Heart left ventricle (tissue), 13 donors: Measurements from ENCODE around the gene THAP4.

Experiments
- POLR2A ChIP-seq, 2 donors: fragments of 450-650 bp; IDR thresholded peaks; one replicate each; pipeline ENCODE4 v1.6.1; 2017; ENCODE audit warnings: antibody characterized with exemption in 2 of 2, mild to moderate bottlenecking in 2 of 2, moderate library complexity in 2 of 2
- TF ChIP-seq, protein P1 (sequence below), 12 donors: fragments of 200-600 bp; sonication (generic) in 4 of 12; IDR thresholded peaks; one replicate each; pipeline versions ENCODE4 v1.5.0 to v1.8.0; 2018 to 2022; ENCODE audit warnings: antibody characterized with exemption in 12 of 12, mild to moderate bottlenecking in 5 of 12
- donor health status: ischemic (EF 13 %, LVEDD 7.1; RV severe dilation, severe dysfunction).
- donor health status: DM: no; HTN: yes; CAD: no.
- donor health status: DM: no; HTN: no; CAD: no.
- donor health status: ischemic (EF 25% LVEDD 6.9; RV normal size, moderate dysfunction).
- donor health status: ischemic (EF 25% LVEDD 5.7; RV mildly dilated, moderate dysfunction).
- donor health status: ischemic (EF 35%, LVEDD 5.7; RV mildly dilated, moderate dysfunction).
- donor health status: nonischemic (EF 11% LVEDD 7.7; RV severe dilation, severe dysfunction).
- donor health status: DM: yes; HTN: yes; CAD: no.
- donor health status: PGD.
- donor health status: ischemic (EF 29% LVEDD 5.4; RV normal size, mild dysfunction).
- donor health status: nonischemic (EF 23%, LVEDD 6.1; RV moderate dilation, normal function).

DNA sequence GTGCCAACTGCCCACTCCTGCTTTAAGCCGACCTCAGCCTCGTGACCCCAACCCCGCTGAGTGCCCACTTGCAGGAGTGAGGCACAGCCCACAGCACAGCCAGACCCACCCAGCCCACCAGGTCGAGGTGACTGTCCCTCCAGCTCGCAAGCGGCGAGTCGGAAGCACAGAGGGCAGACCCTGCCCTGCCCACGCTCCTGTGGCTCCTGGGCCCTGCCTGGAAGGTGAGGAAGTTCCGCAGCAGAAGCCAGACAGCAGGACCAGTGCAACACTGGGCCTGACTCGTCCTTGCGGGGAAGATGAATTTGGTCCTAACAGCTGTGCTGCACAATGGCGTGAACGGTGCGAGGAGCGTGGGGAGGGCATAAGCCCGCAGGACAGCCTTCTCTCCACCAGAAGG lies 39.7 kb upstream of the THAP4 start:
- TF ChIP-seq, protein P1, sequence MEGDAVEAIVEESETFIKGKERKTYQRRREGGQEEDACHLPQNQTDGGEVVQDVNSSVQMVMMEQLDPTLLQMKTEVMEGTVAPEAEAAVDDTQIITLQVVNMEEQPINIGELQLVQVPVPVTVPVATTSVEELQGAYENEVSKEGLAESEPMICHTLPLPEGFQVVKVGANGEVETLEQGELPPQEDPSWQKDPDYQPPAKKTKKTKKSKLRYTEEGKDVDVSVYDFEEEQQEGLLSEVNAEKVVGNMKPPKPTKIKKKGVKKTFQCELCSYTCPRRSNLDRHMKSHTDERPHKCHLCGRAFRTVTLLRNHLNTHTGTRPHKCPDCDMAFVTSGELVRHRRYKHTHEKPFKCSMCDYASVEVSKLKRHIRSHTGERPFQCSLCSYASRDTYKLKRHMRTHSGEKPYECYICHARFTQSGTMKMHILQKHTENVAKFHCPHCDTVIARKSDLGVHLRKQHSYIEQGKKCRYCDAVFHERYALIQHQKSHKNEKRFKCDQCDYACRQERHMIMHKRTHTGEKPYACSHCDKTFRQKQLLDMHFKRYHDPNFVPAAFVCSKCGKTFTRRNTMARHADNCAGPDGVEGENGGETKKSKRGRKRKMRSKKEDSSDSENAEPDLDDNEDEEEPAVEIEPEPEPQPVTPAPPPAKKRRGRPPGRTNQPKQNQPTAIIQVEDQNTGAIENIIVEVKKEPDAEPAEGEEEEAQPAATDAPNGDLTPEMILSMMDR (IDR thresholded peaks at IDR 0.05) = no peak
- no peak for TF ChIP-seq POLR2A (IDR thresholded peaks at IDR 0.05)
